Stimulated activated CD4-positive, alpha-beta T cell treated with anti-CD3 and anti-CD28 coated beads, Interleukin-15, amount 100 ng/mL, for 1 hour (primary cell): ENCODE results near the gene CLSTN2.

Experiments used
- DNase-seq, 2 donors: peaks; one replicate each; pipeline ENCODE4 v3.0.0-alpha.2; 2020; ENCODE audit warnings: low read depth in 1 of 2, low spot score in 1 of 2

Gene CLSTN2

DNA sequence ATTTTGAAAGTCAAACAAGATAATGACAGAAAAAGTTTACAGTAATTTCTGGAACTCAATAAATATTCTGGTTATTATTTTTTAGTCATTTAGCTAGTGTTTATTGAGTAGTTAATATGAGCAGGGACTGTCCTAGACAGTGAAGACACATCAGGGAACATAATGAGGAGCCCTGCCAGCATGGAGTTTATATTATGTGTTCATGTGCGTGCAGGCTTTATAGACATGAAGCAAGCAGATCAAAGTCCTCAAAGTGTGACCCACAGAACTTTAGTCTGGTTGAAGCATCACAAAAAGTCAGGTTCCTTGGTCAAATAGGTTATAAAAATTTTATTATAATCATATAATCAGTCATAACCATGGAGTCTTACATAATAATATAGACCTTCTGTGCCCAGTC, 289.3 kb downstream of the CLSTN2 start:
- no peak for DNase-seq

DNA sequence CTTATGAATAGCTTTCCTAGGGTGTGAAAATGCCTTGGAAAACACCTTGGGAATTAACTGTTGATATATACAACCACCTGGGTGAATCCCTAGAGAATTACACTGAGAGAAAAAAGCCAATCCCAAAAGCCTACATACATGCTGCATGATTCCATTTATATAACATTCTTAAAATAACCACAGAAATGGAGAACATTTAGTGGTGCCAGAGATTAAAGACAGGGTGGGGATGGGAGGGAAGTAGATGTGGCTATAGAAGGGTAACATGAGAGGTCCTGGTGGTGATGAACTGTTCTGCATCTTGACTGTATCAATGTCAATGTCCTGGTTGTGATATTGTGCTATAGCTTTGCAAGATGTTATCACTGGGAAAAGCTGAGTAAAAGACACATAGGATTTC, 291.0 kb downstream of the CLSTN2 start:
- DNase-seq, result no peak

DNA sequence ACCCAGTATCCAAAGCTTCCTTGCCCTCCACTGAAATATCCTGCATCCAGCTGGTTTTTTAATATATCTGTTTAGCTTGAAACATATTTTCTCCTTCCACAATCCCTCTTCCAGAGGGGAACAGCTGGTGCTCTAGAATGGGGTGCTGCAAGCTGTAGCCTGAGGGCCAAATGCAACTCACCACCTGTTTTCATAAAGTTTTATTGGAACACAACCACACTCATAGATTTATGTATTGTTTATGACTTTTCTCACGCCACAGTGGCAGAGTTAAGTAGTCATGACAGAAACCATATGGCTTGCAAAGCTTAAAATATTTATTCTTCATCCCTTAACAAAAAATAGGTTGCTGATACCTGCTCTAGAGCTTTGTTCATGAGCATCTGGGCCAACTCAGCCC, 298.7 kb downstream of the CLSTN2 start:
- DNase-seq, result no peak

DNA sequence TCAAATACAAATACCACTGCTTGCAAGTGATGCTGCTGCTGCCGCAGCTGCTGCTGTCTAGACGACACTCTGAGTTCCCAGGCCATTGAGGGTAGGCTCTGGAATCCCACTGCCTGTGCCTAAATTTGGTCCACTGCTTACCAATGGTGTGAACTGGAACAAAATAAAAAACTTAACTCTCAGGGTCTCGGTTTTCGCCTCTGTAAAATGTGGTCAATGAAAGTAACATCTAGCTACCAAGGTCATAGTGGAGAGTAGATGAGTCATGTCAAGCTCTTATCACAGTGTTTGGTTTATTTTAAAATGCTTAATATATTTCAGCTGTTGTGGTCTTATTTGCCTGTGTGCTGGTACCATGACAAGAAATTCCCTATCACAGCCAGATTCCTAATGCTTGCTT, 299.3 kb downstream of the CLSTN2 start:
- DNase-seq, result no peak

- DNase-seq, result no peak
These were observed 302.0 kb downstream of the CLSTN2 start for GRCh38 chr3:140236836-140237501.

DNA sequence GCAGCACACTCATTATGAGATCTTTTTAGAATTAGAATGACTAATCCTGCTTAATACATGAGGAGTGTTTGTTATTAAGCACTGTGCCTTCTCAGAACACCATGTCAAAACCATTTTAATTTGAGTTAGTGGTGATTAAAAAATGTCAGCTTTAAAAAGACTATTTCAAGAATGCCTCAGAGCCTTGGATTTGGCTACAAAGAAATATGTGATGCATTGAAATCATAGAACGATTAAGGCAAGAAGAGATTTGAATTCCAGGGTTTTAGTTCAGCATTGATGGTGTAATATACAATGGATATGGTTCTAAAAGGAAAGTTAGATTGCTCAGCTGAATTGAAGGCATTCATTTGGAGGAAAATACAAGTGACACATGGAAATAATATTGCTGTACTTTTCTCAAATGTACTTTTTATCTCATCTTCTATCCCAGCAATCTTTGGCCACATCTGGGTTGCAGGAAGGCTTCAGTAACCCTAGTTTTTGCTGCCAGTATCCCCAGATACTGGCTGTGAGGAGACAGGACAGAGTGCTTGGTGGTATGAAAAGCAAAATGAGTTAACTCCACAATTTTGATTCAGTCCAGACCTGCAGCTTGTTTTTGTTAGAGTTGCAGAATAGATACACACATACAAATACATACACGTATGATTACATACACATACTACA, 303.8 kb downstream of the CLSTN2 start:
- DNase-seq, result no peak

GRCh38 chr3:140242818-140243276, 307.9 kb downstream of the CLSTN2 start:
- no peak for DNase-seq

DNA sequence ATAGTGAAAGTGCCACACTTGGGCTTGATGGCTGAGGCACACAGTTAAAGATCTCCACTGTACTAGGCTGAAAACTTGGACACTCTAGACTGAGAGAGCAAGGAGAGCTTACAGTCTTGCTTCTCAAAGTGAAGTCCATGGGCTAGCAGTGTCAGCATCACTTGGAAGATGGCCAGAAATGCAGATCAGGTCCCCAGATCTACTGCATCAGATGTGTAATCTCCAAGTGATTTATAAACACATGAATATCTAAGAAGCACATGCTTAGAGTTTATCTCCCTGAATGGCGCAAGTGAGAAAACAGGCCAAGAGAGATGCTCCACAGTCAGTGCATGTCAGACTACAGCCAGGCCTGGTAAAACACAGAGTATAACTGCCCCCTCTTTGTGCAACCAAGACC, 308.6 kb downstream of the CLSTN2 start:
- DNase-seq, result no peak

DNA sequence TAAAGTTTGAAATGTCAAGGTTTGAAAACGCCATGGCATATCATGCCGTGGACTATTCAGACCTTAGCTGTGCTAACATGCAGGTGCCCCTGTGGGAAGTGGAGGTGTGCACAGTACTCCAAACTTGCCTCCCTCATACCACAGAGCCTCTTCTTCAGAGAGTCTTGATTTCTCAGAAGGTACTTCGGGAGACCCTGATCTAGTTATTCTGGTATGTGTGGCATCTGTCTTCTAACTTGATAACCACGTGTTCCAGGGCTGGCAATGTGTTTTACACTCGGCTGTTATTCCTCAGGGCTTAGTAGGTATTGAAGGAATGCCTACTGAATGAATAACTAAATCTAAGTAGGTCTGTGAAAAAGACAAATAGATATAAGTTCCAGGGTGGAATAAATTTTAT, 309.9 kb downstream of the CLSTN2 start:
- DNase-seq, result no peak

- no peak for DNase-seq
These were observed 311.6 kb downstream of the CLSTN2 start for GRCh38 chr3:140246578-140246977.

DNA sequence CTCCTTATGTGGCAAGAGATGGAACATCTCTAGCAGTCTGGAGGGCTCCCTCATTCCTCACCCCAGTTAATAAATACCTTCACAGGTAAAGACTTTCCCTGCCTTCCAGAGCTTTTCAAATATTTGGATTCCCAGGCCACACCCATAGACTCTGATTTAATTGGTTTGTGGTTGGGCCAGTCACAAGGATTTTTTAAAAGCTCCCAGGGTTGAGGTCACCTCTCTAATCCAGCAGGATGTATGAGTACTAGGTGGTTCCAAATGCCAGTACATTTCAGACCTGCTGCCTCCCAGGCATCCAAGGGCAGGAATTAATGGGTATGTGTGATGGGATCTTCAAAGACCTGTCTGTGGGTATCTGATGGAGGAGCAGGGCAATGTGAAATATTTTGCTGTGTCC, 312.8 kb downstream of the CLSTN2 start:
- no peak for DNase-seq

DNA sequence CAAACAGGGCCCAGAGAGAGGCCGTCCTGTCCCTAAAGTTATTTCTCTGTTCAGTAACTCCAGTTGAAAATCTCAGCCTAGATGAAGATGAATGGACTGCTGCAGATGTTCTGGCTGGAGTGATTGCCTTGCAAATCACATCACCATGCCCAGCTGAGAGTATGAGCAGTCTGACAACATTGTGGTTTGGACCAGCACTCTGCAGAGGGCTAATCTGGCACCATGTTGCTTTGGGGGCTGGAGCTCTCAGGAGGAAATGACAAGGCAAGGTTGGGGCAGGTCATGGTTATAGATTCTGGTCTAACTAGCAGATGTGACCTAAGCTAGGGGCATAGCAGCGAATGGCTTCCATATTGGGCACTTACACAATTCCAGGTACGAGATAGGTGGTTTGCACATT, 314.2 kb downstream of the CLSTN2 start:
- no peak for DNase-seq

- DNase-seq, result no peak
These were observed 315.2 kb downstream of the CLSTN2 start for GRCh38 chr3:140250010-140250855.

DNA sequence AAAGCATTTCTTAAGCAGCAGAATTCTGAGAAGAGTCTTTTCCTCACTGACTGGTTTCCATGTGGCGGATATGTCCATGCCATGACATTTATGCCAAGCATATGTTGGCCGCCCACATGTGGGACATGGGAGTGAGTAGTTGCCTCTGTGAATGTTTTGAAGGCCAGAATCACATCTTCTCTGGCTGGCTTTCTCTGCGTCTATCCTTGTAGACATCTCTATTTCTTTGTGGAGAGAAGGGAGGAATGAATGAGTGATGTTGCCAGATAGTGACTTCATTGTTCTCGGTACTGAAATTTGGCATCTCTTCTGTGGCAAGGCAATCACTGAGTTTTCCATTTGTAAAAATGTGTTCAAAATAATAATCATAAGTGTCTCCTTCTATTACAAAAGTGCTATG, 316.0 kb downstream of the CLSTN2 start:
- DNase-seq, result no peak

DNA sequence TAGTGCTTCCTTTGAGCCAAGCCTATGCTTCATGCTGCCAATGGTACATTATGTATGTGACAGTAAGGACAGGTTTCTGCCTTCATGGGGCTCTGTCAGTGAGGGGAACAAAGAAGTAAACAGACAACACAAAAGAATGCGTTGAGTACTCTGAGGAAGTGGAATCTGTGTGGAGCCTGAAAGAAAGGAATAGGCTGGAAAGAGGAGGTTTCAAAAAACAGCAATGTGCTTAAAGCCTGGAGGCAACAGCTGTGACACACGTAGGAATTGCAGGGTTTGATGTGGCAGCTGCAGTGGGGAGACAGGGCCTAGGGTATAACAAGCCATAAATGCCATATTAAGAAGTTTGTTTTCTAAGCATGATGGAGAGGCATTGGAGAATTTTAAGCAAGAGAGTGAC, 316.7 kb downstream of the CLSTN2 start:
- no peak for DNase-seq

- DNase-seq, result no peak
These were observed 318.0 kb downstream of the CLSTN2 start for GRCh38 chr3:140252812-140253656.

DNA sequence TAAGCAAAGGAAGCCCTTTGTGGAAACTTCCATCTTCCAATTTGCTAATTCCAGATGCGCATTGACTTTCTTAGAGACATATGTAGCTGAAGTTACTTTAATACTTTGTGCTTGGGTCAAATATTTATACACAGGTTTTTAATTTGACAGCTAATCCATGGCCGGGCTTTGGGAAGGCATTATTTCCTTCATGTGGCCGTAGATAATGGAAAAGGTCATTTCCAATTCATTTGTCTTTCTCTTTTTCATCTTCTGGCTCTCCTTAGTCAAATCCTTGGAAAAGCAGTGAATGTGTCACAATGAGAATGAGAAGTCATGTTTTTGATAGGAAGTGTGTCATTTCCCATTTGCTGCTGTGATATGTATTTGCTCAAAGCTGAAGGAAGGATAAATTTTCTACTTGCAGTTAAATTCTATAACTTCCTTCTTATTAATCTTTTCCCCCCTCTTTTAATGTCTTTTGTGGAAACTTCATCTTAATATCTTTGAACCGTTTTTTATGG, 323.3 kb downstream of the CLSTN2 start:
- DNase-seq, result no peak

- no peak for DNase-seq
These were observed 330.3 kb downstream of the CLSTN2 start for GRCh38 chr3:140265302-140265701.

DNA sequence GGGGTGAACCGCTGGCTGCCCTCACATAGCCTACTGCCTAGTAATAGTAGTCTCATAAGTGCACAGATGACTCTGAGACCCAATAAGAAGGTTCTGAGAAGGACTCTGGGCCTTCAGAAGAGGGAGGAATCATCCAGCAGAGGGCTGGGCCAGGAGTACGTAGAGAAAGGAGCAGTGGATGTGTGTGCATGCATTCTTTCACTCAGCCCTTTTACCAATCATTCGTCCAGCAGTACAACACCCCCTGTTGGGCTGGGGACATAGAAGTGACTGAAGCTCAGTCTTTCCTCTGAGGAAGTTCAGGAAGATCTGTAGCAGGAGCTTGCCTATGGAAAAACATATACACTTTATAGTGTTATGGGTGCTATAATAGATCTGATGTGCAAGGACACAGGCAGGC, 333.1 kb downstream of the CLSTN2 start:
- no peak for DNase-seq

DNA sequence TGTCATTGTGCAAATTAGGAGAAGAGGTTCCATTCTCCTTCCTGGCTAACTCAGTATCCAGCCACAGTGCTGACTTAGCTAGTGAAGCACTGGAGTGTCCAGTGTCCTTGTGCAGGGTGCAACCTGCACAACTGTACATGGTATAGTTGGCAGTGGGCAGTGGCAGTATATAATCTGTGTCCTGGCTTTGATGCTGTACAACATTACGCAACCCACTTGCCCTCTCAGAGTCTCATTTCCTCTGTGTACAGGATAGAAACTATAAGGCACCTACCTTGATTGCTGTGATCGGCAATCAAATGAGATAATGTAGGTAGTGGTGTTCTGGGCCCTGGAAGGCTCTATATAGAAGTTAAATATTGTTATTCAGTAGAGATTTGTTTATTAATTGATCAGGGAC, 333.6 kb downstream of the CLSTN2 start:
- no peak for DNase-seq

DNA sequence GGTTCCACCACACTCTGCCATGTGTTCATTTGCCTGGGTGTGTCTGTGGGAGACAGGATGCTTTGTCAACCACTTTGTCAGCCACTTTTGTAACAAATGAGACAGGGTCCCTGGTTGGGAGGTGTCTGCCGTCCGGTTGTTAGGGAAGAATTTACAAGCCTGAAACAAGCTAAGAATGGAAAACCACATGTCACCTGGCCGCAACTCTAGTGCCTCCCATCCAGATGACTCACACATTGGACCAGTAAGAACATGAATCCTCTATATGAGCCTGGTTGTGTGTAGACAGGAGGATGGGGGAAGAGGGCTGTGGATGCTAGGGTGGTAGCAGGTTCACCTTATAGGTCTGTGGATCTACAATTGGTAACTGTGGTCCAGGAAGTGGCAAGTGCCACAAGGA, 335.3 kb downstream of the CLSTN2 start:
- DNase-seq, result no peak
